Measurements from ENCODE around the gene POLE. TPM values are rescaled to one million over a fixed set of nuclear protein-coding genes. Genes with fewer than 3 reads are reported as not detected.

POLE gene
- total and polyA plus RNA-seq, 2 donors (not counting 1 experiment from before 2014, with no cell fraction given): 6.2 to 9.6 TPM

DNA sequence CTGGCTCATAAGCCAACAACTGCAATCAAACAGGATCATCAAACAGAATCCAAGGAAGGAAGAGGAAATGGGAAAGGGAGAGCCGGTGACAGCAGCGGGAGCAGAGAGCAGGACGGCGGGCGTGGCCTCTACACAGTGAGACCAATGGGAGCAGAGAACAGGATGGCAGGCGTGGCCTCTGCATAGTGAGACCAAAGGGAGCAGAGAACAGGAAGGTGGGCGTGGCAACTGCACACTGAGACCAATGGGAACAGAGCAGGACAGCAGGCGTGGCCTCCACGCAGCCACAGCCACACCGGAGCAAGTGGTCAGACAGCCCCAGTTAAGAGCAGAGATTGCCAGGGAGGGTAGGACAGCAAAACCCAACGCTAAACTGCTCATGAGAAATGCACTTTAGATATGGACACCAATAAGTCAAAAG, 93.2 kb downstream of the POLE start:
- Histone ChIP-seq H3K4me1 (ENCODE audit: control insufficient read depth, extremely low read depth, insufficient read depth, low read length) (no peaks in the 10 kb centered on the region), H3K4me2 (ENCODE audit: extremely low read depth, insufficient read depth, low read length) (peak overlapping the region; percentile 44), H3K9me3 (ENCODE audit: control insufficient read depth, insufficient read depth, low read depth, low read length) (no peaks in the 10 kb centered on the region), H3K27ac (ENCODE audit: insufficient read depth, low read length) (no peak overlapping the region), H3K79me2 (ENCODE audit: control insufficient read depth, insufficient read depth, low read length) (no peaks in the 10 kb centered on the region), H4K20me1 (ENCODE audit: control insufficient read depth, extremely low read depth, insufficient read depth, low read length) (no peaks in the 10 kb centered on the region), H3K27me3 (ENCODE audit: control insufficient read depth, insufficient read depth, low read length) (no peaks in the 10 kb centered on the region), H2AFZ (ENCODE audit: low read length) (no peak overlapping the region), H3K4me3 (replicated peaks in 1 of 4; ENCODE audit: control extremely low read depth in 1 of 4, insufficient read depth in 1 of 4, low read depth in 3 of 4, low read length in 4 of 4) (no peak overlapping the region), H3K36me3 (ENCODE audit: control insufficient read depth, insufficient read depth, low read length) (no peaks in the 10 kb centered on the region), H3K9ac (ENCODE audit: insufficient read depth, low read length) (no peak overlapping the region)
- DNase-seq (ENCODE audit: low read depth in 2 of 2): peak; percentile 93 to 94
- no peak for TF ChIP-seq EZH2 (IDR thresholded peaks at IDR 0.05; ENCODE audit: low read length, missing control alignments)
- TF ChIP-seq, protein P1, sequence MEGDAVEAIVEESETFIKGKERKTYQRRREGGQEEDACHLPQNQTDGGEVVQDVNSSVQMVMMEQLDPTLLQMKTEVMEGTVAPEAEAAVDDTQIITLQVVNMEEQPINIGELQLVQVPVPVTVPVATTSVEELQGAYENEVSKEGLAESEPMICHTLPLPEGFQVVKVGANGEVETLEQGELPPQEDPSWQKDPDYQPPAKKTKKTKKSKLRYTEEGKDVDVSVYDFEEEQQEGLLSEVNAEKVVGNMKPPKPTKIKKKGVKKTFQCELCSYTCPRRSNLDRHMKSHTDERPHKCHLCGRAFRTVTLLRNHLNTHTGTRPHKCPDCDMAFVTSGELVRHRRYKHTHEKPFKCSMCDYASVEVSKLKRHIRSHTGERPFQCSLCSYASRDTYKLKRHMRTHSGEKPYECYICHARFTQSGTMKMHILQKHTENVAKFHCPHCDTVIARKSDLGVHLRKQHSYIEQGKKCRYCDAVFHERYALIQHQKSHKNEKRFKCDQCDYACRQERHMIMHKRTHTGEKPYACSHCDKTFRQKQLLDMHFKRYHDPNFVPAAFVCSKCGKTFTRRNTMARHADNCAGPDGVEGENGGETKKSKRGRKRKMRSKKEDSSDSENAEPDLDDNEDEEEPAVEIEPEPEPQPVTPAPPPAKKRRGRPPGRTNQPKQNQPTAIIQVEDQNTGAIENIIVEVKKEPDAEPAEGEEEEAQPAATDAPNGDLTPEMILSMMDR (conservative IDR thresholded peaks at IDR 0.05 in 1 of 2, IDR thresholded peaks at IDR 0.05 in 1 of 2; ENCODE audit: low read depth in 1 of 2, low read length in 2 of 2): no peak

GRCh38 chr12:132593521-132593920, 93.6 kb downstream of the POLE start:
- no peak overlapping the region for H3K27ac ChIP-seq (ENCODE audit: insufficient read depth, low read length)
- no peak for TF ChIP-seq EZH2 (IDR thresholded peaks at IDR 0.05; ENCODE audit: low read length, missing control alignments)
- TF ChIP-seq, protein P1 (conservative IDR thresholded peaks at IDR 0.05 in 1 of 2, IDR thresholded peaks at IDR 0.05 in 1 of 2; ENCODE audit: low read depth in 1 of 2, low read length in 2 of 2): no peak
- no peak for DNase-seq (ENCODE audit: low read depth in 2 of 2)
- no peaks in the 10 kb centered on the region for H3K79me2 ChIP-seq (ENCODE audit: control insufficient read depth, insufficient read depth, low read length)
- H3K36me3 ChIP-seq (ENCODE audit: control insufficient read depth, insufficient read depth, low read length): no peaks in the 10 kb centered on the region
- H4K20me1 ChIP-seq (ENCODE audit: control insufficient read depth, extremely low read depth, insufficient read depth, low read length): no peaks in the 10 kb centered on the region
- H3K4me3 ChIP-seq (replicated peaks in 1 of 4; ENCODE audit: control extremely low read depth in 1 of 4, insufficient read depth in 1 of 4, low read depth in 3 of 4, low read length in 4 of 4): no peak overlapping the region
- no peaks in the 10 kb centered on the region for H3K4me1 ChIP-seq (ENCODE audit: control insufficient read depth, extremely low read depth, insufficient read depth, low read length)
- peak overlapping the region; percentile 44 for H3K4me2 ChIP-seq (ENCODE audit: extremely low read depth, insufficient read depth, low read length)
- H3K27me3 ChIP-seq (ENCODE audit: control insufficient read depth, insufficient read depth, low read length): no peaks in the 10 kb centered on the region
- no peaks in the 10 kb centered on the region for H3K9me3 ChIP-seq (ENCODE audit: control insufficient read depth, insufficient read depth, low read depth, low read length)
- H2AFZ ChIP-seq (ENCODE audit: low read length): no peak overlapping the region
- H3K9ac ChIP-seq (ENCODE audit: insufficient read depth, low read length): no peak overlapping the region

- no peak overlapping the region for H3K4me3 ChIP-seq (replicated peaks in 1 of 4; ENCODE audit: control extremely low read depth in 1 of 4, insufficient read depth in 1 of 4, low read depth in 3 of 4, low read length in 4 of 4)
These were observed 94.1 kb downstream of the POLE start for GRCh38 chr12:132593071-132593470.

More at GRCh38 chr12:132593071-132593470, 94.1 kb downstream of the POLE start:
- Histone ChIP-seq H3K4me1 (ENCODE audit: control insufficient read depth, extremely low read depth, insufficient read depth, low read length) (no peaks in the 10 kb centered on the region), H3K27me3 (ENCODE audit: control insufficient read depth, insufficient read depth, low read length) (no peaks in the 10 kb centered on the region), H4K20me1 (ENCODE audit: control insufficient read depth, extremely low read depth, insufficient read depth, low read length) (no peaks in the 10 kb centered on the region), H3K4me2 (ENCODE audit: extremely low read depth, insufficient read depth, low read length) (no peak overlapping the region), H3K79me2 (ENCODE audit: control insufficient read depth, insufficient read depth, low read length) (no peaks in the 10 kb centered on the region), H3K36me3 (ENCODE audit: control insufficient read depth, insufficient read depth, low read length) (no peaks in the 10 kb centered on the region), H2AFZ (ENCODE audit: low read length) (no peak overlapping the region), H3K9me3 (ENCODE audit: control insufficient read depth, insufficient read depth, low read depth, low read length) (no peaks in the 10 kb centered on the region), H3K27ac (ENCODE audit: insufficient read depth, low read length) (no peak overlapping the region), H3K9ac (ENCODE audit: insufficient read depth, low read length) (no peak overlapping the region)
- no peak for TF ChIP-seq EZH2 (IDR thresholded peaks at IDR 0.05; ENCODE audit: low read length, missing control alignments)
- TF ChIP-seq, protein P1 (conservative IDR thresholded peaks at IDR 0.05 in 1 of 2, IDR thresholded peaks at IDR 0.05 in 1 of 2; ENCODE audit: low read depth in 1 of 2, low read length in 2 of 2): no peak
- no peak for DNase-seq (ENCODE audit: low read depth in 2 of 2)

Measured in fibroblast of lung (primary cell).